GM19035 (cell line): Measurements from ENCODE around the gene WASHC2A.
"Not testable (repeated sequence)": the region's sequence is repeated elsewhere in the genome, so short reads cannot be mapped to it uniquely, and the experiment has no call there.

Experiments
- ATAC-seq: cut with Tn5 transposase; IDR thresholded peaks from one replicate; pipeline ENCODE4 v1.9.1; 2021; ENCODE audit not compliant: unreplicated experiment

Gene WASHC2A

GRCh38 chr10:50067546-50068351, at the start of gene WASHC2A:
TSS of gene WASHC2A (plus strand) at chr10:50067954. CDS start at chr10:50068006, 52 bp downstream.
- peak; percentile 96 for ATAC-seq

GRCh38 chr10:50019279-50019678, 48.5 kb upstream of the WASHC2A start:
- ATAC-seq: not testable (repeated sequence)

GRCh38 chr10:50020451-50021024, 47.2 kb upstream of the WASHC2A start:
- not testable (repeated sequence) for ATAC-seq

- ATAC-seq: no peak
These were observed 46.1 kb upstream of the WASHC2A start for GRCh38 chr10:50021646-50022045.

GRCh38 chr10:50024716-50025383, 42.9 kb upstream of the WASHC2A start:
- not testable (repeated sequence) for ATAC-seq

GRCh38 chr10:50025627-50026026, 42.1 kb upstream of the WASHC2A start:
- no peak for ATAC-seq

- ATAC-seq: no peak
These were observed 40.6 kb upstream of the WASHC2A start for GRCh38 chr10:50027195-50027594.

- ATAC-seq: no peak
These were observed 34.3 kb upstream of the WASHC2A start for GRCh38 chr10:50033481-50033880.

- not testable (repeated sequence) for ATAC-seq
These were observed 32.4 kb upstream of the WASHC2A start for GRCh38 chr10:50035337-50035736.

- no peak for ATAC-seq
These were observed 22.7 kb upstream of the WASHC2A start for GRCh38 chr10:50044941-50045664.

- not testable (repeated sequence) for ATAC-seq
These were observed 21.3 kb upstream of the WASHC2A start for GRCh38 chr10:50046457-50046856.

- not testable (repeated sequence) for ATAC-seq
These were observed 20.2 kb upstream of the WASHC2A start for GRCh38 chr10:50047594-50047993.

GRCh38 chr10:50051995-50052660, 15.6 kb upstream of the WASHC2A start:
- peak; percentile 57 for ATAC-seq

- not testable (repeated sequence) for ATAC-seq
These were observed 14.9 kb upstream of the WASHC2A start for GRCh38 chr10:50052778-50053376.

- not testable (repeated sequence) for ATAC-seq
These were observed 12.1 kb upstream of the WASHC2A start for GRCh38 chr10:50055494-50056292.

- ATAC-seq: not testable (repeated sequence)
These were observed 11.1 kb upstream of the WASHC2A start for GRCh38 chr10:50056654-50057053.

- not testable (repeated sequence) for ATAC-seq
These were observed 9.0 kb upstream of the WASHC2A start for GRCh38 chr10:50058727-50059126.

GRCh38 chr10:50059946-50060345, 7.8 kb upstream of the WASHC2A start:
- ATAC-seq: not testable (repeated sequence)

- not testable (repeated sequence) for ATAC-seq
These were observed 6.2 kb upstream of the WASHC2A start for GRCh38 chr10:50061548-50061947.
